Uterus (tissue), 4 donors: ENCODE results near the gene CBX6. TPM values are rescaled to one million over a fixed set of nuclear protein-coding genes. Genes with fewer than 3 reads are reported as not detected.
A peak's percentile ranks its signal among the peaks of the same experiment; 100 is the strongest.

Experiments
- DNase-seq, 2 donors: peaks; one replicate each; pipeline ENCODE4 v3.0.0-alpha.2; 2019 to 2020
- H3K27ac ChIP-seq, 2 donors: fragments of 200-600 bp; sonication (generic); 1 replicate in 1 of 2; 2 replicates in 1 of 2; pipeline ENCODE4 v1.5.1; 2016 to 2018
- H3K27me3 ChIP-seq, 2 donors: fragments of 200-600 bp; sonication (generic); one replicate each; pipeline ENCODE4 v1.5.1; 2018 to 2019; ENCODE audit warnings: control low read depth in 1 of 2
- H3K36me3 ChIP-seq, 2 donors: fragments of 200-600 bp; sonication (generic); one replicate each; pipeline ENCODE4 v1.5.1; 2019; ENCODE audit warnings: control low read depth in 1 of 2
- H3K4me1 ChIP-seq, 2 donors: fragments of 200-600 bp; sonication (generic); one replicate each; pipeline ENCODE4 v1.5.1; 2018 to 2019; ENCODE audit warnings: control low read depth in 1 of 2
- H3K4me3 ChIP-seq, 2 donors: fragments of 200-600 bp; sonication (generic); 1 replicate in 1 of 2; 2 replicates in 1 of 2; pipeline ENCODE4 v1.5.1; 2018 to 2019; ENCODE audit warnings: mild to moderate bottlenecking in 1 of 2
- H3K9me3 ChIP-seq, 2 donors: fragments of 200-600 bp; sonication (generic); one replicate each; pipeline ENCODE4 v1.5.1; 2019; ENCODE audit warnings: control low read depth in 1 of 2
- POLR2A ChIP-seq, 2 donors: fragments of 450-650 bp; IDR thresholded peaks; one replicate each; pipeline ENCODE4 v1.6.1; 2016; ENCODE audit warnings: antibody characterized with exemption in 2 of 2, mild to moderate bottlenecking in 1 of 2, moderate library complexity in 1 of 2
- intact Hi-C: fragments of 100-400 bp; cut with DNase I; formaldehyde crosslinking; loops from one replicate; pipeline ENCODE4 v1.15.1; 2023; ENCODE audit warnings: low total_unique reads
- total RNA-seq, 4 donors: library from RNA; depleted of rRNA in 3 of 4; stranded (reverse); fragments of >200 nt in 3 of 4; gene quantifications; one replicate each; pipeline versions ENCODE4 v1.1.0 to v1.2.4, GENCODE V29; 2014 to 2023
- TF ChIP-seq, protein P1 (sequence below), 4 experiments: fragments of 200-600 bp in 2 of 4; fragments of 450-650 bp in 2 of 4; sonication (generic) in 2 of 4; IDR thresholded peaks; one replicate each; pipeline ENCODE4 v1.5.1; 2016 to 2019; ENCODE audit warnings: antibody characterized with exemption in 4 of 4, mild to moderate bottlenecking in 2 of 4, moderate library complexity in 1 of 4
- donor health status: DM: yes; HTN: yes; CAD: no.

CBX6 gene
- total RNA-seq, 4 donors from 2014 or later, result 11.0 to 145 (median 56.4) TPM

DNA sequence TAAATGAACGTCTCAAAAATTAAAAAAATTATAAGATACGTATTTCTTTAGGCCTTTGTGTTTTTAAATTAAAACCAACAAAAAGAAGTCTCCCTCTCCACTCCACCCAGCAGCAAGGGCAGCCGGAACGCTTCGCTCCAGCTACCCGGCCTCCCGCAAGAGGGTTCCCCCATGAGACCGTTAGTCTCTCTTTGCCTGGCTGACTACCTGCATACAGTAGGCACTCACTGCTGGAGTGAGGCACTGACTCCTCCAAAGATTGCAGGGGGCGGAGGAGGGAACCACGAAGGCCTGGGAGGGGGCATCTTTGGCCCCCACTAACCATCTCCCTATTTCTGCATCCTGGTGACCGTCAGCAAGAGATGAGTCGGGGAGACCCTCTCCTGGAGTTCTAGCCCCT, 10.1 kb downstream of the CBX6 start:
- TF ChIP-seq POLR2A (IDR thresholded peaks at IDR 0.05), result no peak
- TF ChIP-seq, protein P1, sequence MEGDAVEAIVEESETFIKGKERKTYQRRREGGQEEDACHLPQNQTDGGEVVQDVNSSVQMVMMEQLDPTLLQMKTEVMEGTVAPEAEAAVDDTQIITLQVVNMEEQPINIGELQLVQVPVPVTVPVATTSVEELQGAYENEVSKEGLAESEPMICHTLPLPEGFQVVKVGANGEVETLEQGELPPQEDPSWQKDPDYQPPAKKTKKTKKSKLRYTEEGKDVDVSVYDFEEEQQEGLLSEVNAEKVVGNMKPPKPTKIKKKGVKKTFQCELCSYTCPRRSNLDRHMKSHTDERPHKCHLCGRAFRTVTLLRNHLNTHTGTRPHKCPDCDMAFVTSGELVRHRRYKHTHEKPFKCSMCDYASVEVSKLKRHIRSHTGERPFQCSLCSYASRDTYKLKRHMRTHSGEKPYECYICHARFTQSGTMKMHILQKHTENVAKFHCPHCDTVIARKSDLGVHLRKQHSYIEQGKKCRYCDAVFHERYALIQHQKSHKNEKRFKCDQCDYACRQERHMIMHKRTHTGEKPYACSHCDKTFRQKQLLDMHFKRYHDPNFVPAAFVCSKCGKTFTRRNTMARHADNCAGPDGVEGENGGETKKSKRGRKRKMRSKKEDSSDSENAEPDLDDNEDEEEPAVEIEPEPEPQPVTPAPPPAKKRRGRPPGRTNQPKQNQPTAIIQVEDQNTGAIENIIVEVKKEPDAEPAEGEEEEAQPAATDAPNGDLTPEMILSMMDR (IDR thresholded peaks at IDR 0.05), result peak in 1 of 4 experiments; percentile 2
- Histone ChIP-seq H3K36me3 (no peaks in the 10 kb centered on the region), H3K4me3 (no peak overlapping the region), H3K9me3 (no peaks in the 10 kb centered on the region), H3K27me3 (no peaks in the 10 kb centered on the region), H3K4me1 (peaks cover 0 to 20% of the 10 kb centered on the region in 2 donors), H3K27ac (peak overlapping the region in 1 of 2 donors; percentile 8)
- intact Hi-C loops, result loop anchor here (10.0 kb wide), 2 partner anchors 113 to 263 kb away; no protein-coding TSS in a partner anchor
- DNase-seq, result no peak

DNA sequence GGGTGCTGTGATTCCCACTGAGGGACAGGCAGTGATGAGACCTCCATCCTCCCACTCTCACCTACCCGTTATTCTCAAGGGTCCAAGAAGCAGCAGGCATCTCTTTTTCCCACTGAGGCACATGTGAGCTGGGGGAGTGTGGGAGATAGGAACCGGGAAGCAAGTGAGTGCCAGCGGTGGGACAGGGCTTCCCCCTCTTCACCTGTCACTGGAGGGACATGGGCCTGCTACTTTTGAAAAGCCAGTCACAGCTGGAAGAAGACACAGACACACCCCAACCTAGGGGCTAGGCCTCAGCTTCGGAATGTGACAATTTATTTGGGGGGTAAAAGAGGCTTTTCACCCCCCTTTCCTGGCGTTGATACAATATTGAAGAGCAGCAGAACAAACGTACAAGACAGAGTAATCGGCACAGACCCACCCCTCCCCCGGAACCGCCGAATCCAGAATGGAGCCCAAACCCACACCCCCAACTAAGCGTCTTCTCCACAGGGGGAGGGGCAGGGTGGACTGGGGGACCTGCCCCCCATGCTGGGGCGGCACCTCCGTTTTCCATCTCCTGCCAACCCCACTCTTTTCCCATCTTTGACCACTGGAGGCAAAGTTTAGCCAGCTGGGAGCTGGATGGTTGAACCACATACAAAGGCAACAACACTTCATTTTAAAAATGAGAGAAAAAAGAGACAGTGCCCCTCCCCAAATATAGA, 10.7 kb downstream of the CBX6 start:
- peaks cover 0 to 20% of the 10 kb centered on the region in 2 donors for H3K4me1 ChIP-seq
- no peaks in the 10 kb centered on the region for H3K9me3 ChIP-seq
- H3K36me3 ChIP-seq, result no peaks in the 10 kb centered on the region
- TF ChIP-seq, protein P1 (IDR thresholded peaks at IDR 0.05), result peak in 1 of 4 experiments; percentile 16
- TF ChIP-seq POLR2A (IDR thresholded peaks at IDR 0.05), result no peak
- intact Hi-C loops, result loop anchor here (10.0 kb wide), 2 partner anchors 113 to 263 kb away; no protein-coding TSS in a partner anchor
- no peaks in the 10 kb centered on the region for H3K27me3 ChIP-seq
- no peak overlapping the region for H3K4me3 ChIP-seq
- H3K27ac ChIP-seq, result no peak overlapping the region
- no peak for DNase-seq

DNA sequence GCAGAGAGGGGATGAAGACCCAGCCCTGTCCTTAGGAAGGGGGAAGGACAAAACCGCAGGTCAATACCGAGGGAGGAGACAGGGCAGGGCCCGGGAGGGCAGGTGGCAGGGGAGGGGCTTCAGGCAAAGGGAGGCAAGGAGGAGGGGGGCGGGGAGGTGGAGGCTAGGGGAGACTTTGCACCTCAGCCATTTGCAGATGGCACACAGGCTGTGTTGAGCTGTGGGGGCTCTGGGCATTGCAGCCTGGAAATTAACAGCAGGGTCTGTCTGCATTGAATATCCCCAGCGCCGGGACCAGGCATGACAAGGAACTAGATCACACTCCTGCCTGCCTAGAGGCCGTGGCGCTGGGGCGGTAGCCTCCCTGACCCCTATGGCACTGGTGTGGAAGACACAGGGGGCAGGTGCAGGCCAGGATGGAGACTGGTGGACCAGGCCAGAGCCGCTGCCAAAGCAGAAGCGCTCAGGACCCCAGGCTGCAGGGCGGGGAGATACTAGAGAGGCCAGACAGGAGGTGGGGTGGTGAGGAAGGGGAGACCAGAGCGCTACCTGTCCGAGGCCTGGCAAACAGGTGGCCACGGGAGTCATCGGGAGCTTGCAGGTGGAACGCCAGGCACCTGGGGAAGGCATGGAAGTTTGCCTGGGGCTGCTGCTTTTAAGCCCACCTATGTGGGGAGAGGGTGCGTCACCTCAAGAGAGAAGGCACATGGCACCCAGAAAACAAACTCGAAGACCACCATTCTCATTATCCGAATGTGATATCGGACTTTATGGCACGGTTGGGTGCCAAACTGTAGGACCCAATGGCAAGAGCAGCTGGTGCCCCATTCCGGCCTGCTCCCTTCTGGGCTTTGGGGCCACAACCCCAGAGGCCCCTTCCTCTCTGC, 11.5 kb downstream of the CBX6 start:
- Histone ChIP-seq H3K27ac (no peak overlapping the region), H3K9me3 (no peaks in the 10 kb centered on the region), H3K4me3 (no peak overlapping the region), H3K27me3 (no peaks in the 10 kb centered on the region), H3K36me3 (no peaks in the 10 kb centered on the region), H3K4me1 (peaks cover 0 to 15% of the 10 kb centered on the region in 2 donors)
- no peak for DNase-seq
- intact Hi-C loops, result loop anchor here (10.0 kb wide), 2 partner anchors 114 to 264 kb away; no protein-coding TSS in a partner anchor
- no peak for TF ChIP-seq POLR2A (IDR thresholded peaks at IDR 0.05)
- TF ChIP-seq, protein P1 (IDR thresholded peaks at IDR 0.05), result no peak

DNA sequence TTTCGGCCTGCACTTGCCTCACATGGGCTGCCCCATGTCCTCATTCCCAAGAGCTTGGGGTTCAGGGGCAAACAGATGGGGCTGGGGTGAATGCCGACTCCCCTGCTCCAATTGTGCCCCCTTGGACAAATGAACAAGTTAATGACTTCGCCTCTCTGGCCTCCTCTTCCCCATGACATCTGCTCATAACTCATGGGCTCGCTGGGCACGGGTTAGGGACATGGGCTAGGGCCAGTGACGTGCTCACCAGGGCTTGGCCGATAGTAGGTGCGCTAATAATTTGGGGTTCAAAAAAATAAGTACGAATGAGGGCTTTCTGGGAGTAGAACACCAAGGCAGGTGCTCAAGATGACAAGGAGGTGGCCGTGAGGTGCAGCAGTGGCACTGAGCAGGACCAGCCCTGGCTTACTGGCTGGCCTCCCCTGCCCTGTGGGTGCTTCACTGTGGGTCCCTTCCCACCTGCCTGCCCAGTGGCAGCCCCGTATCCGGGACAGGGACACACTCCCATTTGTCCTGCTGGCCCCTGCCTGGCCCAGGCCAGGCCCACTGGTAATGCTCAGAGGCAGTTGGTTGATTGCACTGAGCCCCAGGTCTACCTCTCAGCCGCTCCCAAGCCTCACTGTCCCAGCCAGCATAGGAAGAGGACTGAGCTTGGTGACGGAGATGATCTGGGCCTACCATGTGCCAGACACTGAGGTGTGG, 12.3 kb downstream of the CBX6 start:
- TF ChIP-seq, protein P1 (IDR thresholded peaks at IDR 0.05), result no peak
- no peak for TF ChIP-seq POLR2A (IDR thresholded peaks at IDR 0.05)
- Histone ChIP-seq H3K4me3 (no peak overlapping the region), H3K9me3 (no peaks in the 10 kb centered on the region), H3K4me1 (peaks cover 0 to 8% of the 10 kb centered on the region in 2 donors), H3K36me3 (no peaks in the 10 kb centered on the region), H3K27ac (no peak overlapping the region), H3K27me3 (no peaks in the 10 kb centered on the region)
- DNase-seq, result no peak
- intact Hi-C loops, result loop anchor here (10.0 kb wide), 2 partner anchors 115 to 265 kb away; no protein-coding TSS in a partner anchor
